ENCODE results near the gene DAB1. TPM values are rescaled to one million over a fixed set of nuclear protein-coding genes. Genes with fewer than 3 reads are reported as not detected.
"Not testable (repeated sequence)": the region's sequence is repeated elsewhere in the genome, so short reads cannot be mapped to it uniquely, and the experiment has no call there.

DAB1 gene
- total RNA-seq, 1 donor from 2014 or later: 0.25 TPM

- Histone ChIP-seq H3K27me3 (ENCODE audit: control insufficient read depth, insufficient read depth, low read length) (no peaks in the 10 kb centered on the region), H3K36me3 (ENCODE audit: control insufficient read depth, insufficient read depth, low read length) (no peaks in the 10 kb centered on the region), H3K4me3 (ENCODE audit: low read depth, low read length) (no peak overlapping the region)
- DNase-seq (ENCODE audit: low read depth): no peak
- no peak for TF ChIP-seq CTCF (IDR thresholded peaks at IDR 0.05; ENCODE audit: insufficient read depth, low read length, poor library complexity, severe bottlenecking)
These were observed 79.6 kb downstream of the DAB1 start for GRCh38 chr1:57344265-57344664.

DNA sequence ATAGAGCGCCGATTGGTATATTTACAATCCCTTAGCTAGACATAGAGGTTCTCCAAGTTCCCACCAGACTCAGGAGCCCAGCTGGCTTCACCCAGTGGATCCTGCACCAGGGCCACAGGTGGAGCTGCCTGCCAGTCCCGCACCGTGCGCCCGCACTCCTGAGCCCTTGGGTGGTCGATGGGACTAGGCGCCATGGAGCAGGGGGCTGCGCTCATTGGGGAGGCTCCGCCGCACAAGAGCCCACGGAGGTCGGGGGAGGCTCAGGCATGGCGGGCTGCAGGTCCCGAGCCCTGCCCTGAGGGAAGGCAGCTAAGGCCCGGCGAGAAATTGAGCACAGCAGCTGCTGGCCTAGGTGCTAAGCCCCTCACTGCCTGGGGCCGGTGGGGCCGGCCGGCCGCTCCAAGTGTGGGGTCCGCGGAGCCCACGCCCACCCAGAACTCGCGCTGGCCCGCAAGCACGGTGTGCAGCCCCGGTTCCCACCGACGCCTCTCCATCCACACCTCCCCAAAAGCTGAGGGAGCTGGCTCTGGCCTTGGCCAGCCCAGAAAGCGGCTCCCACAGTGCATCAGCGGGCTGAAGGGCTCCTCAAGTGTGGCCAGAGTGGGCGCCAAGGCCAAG, 80.5 kb downstream of the DAB1 start:
- H3K4me3 ChIP-seq (ENCODE audit: low read depth, low read length); H3K27me3 ChIP-seq (ENCODE audit: control insufficient read depth, insufficient read depth, low read length); H3K36me3 ChIP-seq (ENCODE audit: control insufficient read depth, insufficient read depth, low read length); DNase-seq (ENCODE audit: low read depth): not testable (repeated sequence)

DNA sequence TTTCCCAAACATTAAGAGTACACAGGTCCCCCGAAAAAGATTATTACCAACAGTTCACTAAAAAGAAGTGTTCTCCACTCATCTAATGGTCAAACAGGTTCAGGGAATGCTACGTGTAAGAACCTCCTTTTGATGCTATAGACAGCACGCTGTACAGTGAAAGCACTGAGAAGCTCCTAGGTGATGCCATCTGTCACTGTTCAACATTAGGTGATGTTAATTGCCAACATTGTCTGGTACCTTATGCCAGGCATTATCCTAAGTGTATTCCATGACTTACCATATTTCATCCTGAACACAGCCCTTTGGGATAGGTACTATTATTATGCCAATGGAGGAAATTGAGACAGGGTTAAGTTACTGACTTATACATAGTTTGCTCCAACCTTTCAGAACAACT, 82.1 kb downstream of the DAB1 start:
- H3K27me3 ChIP-seq (ENCODE audit: control insufficient read depth, insufficient read depth, low read length): no peaks in the 10 kb centered on the region

GRCh38 chr1:57340334-57341070, 83.4 kb downstream of the DAB1 start:
- Histone ChIP-seq H3K36me3 (ENCODE audit: control insufficient read depth, insufficient read depth, low read length) (no peaks in the 10 kb centered on the region), H3K4me3 (ENCODE audit: low read depth, low read length) (no peak overlapping the region), H3K27me3 (ENCODE audit: control insufficient read depth, insufficient read depth, low read length) (no peaks in the 10 kb centered on the region)
- TF ChIP-seq CTCF (IDR thresholded peaks at IDR 0.05; ENCODE audit: insufficient read depth, low read length, poor library complexity, severe bottlenecking): no peak
- DNase-seq (ENCODE audit: low read depth): no peak

More for the DNA sequence above, 82.1 kb downstream of the DAB1 start:
- no peak for DNase-seq (ENCODE audit: low read depth)
- no peak overlapping the region for H3K4me3 ChIP-seq (ENCODE audit: low read depth, low read length)
- no peaks in the 10 kb centered on the region for H3K36me3 ChIP-seq (ENCODE audit: control insufficient read depth, insufficient read depth, low read length)
- TF ChIP-seq CTCF (IDR thresholded peaks at IDR 0.05; ENCODE audit: insufficient read depth, low read length, poor library complexity, severe bottlenecking): no peak

GRCh38 chr1:57337623-57338022, 86.2 kb downstream of the DAB1 start:
- no peak for TF ChIP-seq CTCF (IDR thresholded peaks at IDR 0.05; ENCODE audit: insufficient read depth, low read length, poor library complexity, severe bottlenecking)
- no peaks in the 10 kb centered on the region for H3K36me3 ChIP-seq (ENCODE audit: control insufficient read depth, insufficient read depth, low read length)
- H3K27me3 ChIP-seq (ENCODE audit: control insufficient read depth, insufficient read depth, low read length): no peaks in the 10 kb centered on the region
- DNase-seq (ENCODE audit: low read depth): no peak
- no peak overlapping the region for H3K4me3 ChIP-seq (ENCODE audit: low read depth, low read length)

DNA sequence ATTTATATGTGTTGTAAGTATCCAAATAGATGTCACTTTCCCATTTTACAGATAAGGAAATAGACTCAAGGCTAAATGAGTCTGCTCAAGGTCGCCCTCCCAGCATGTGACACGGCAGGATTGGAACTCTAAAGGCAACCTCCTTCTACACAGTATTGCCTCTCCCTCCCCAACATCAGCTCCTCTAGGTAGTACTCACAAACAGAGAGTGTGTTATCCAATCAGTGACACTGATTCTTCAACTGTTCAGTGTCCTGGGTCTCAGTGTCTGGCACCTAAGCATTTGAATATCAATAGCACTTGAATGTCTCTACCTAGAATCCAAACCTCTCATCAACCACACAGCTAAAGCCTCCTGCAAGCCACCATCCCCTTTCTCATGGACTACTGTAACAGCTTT, 87.1 kb downstream of the DAB1 start:
- no peak for TF ChIP-seq CTCF (IDR thresholded peaks at IDR 0.05; ENCODE audit: insufficient read depth, low read length, poor library complexity, severe bottlenecking)

More for the DNA sequence above, 87.1 kb downstream of the DAB1 start:
- DNase-seq (ENCODE audit: low read depth): no peak
- H3K4me3 ChIP-seq (ENCODE audit: low read depth, low read length): no peak overlapping the region
- H3K36me3 ChIP-seq (ENCODE audit: control insufficient read depth, insufficient read depth, low read length): no peaks in the 10 kb centered on the region
- no peaks in the 10 kb centered on the region for H3K27me3 ChIP-seq (ENCODE audit: control insufficient read depth, insufficient read depth, low read length)

All from kidney epithelial cell (primary cell).